Dermis microvascular lymphatic vessel endothelial cell (primary cell): ENCODE results near the gene PACSIN1. TPM values are rescaled to one million over a fixed set of nuclear protein-coding genes. Genes with fewer than 3 reads are reported as not detected.

Experiments used
- DNase-seq, 2 donors: peaks; one replicate each; pipeline versions ENCODE4 v3.0.0 to v3.0.0-alpha.2; 2010; ENCODE audit warnings: low read depth in 2 of 2
- total RNA-seq: library from RNA; depleted of rRNA; stranded (reverse); fragments of >200 nt; gene quantifications from 2 replicates; pipeline ENCODE4 v1.2.1, GENCODE V29; 2014

The PACSIN1 gene
- total RNA-seq, 1 donor from 2014 or later = not detected

DNA sequence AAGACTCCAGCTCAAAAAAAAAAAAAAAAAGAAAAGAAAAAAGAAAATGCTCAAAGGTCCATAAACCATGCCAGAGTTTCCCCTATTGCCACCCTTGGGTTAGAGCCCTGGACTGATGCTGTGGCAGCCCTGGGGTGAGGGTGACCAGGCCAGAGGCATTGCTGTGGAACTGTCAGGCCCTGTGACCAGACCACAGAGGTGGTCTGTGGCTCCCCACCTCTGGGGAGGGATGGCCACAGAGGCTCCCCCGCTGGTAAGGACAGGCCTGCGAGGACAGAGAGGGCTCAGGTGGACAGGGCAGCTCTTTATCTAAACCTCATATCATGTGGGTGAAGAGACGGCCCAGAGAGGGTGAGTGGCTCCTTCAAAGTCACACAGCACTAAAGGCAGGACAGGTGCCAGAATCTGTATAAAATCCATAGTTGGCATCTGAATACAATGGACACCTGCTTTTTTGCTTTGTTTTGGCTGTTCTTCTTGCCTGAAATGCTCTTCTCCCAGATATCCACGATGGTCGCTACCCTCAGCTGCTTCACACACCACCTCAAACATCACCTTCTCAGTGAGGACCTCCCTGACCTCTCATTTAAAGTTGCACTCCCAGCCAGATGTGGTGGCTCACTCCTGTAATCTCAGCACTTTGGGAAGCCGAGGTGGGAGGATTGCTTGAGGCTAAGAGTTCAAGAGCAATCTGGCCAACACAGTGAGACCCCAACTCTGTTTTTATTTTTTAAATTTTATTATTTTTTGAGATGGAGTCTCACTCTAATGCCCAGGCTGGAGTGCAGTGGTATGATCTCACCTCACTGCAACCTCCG, 112.8 kb downstream of the PACSIN1 start:
- DNase-seq = no peak

DNA sequence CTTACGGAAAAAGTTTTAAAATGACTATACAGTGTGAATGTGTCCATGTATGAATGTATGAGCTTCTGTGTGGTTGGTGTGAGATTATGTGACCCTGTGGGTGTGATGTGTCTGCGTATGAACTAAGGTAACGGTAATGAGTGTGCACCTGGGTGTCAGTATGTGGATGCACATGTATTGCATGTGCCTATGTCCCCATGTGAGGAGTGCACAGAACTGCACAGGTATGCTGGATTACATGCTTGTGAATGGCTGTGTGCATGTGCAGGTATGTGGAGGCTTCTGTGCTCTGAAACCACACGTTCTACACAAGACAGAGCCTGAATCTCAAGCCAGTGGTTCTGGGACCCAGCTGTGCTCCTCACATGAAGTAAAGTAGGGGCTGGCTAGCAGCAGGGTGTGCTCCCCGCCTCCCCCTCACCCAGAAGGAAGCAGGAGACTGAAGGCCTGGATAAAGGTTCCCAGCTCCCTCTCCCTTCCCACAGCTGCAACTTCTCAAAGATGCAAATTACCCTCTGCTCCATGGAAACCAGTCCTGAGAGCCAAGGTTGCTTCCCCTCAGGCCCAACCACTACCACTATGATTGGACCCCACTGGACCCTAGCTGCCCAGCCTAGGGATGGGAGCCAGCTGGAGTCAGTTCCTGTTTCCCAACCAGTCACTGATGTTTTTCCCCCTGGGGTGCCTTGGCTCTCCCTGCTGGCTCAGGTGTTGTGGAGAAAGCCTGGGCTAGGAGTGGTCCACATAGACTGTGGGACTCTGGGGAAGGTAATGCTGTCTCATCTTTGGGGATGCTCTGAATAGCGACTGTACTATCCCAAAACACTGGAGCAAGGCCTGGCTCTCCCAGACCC, 115.1 kb downstream of the PACSIN1 start:
- DNase-seq = no peak

DNA sequence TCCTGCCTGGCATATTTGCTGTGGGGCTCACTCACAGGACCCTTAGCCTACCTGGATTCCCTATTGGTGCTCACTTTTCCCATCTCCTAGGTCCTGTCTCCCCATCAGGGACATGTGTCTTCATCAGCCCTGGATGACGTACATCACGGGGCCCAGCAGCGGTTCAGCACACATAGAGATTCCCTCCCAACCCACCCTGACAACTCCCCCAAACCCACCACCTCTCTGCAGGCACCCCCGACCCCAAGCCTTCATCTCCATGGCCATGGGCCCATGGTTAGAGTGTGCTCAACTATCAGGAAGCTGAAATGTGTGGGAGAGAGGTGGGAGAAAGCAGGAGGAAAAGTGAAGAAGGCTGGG, 115.7 kb downstream of the PACSIN1 start:
- no peak for DNase-seq

DNA sequence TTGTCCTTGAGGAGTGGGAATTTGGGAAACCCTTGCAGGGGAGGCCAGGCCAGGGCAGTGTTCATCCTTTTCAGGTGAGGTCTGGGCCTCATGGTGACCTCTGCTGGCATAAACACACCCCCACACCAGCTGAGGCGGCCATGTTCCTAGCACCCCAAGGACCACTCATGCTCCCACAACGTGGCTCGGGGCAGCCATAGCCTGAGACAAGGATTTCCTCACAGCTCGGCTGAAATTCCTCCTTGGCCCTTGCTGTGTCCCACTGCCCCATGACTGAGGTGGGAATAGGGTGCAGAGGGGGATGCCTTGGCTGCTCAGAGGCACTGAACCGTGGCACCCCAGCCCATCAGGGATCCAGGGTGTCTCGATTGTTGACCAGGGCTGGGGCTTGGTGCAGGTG, 117.6 kb downstream of the PACSIN1 start:
- no peak for DNase-seq

DNA sequence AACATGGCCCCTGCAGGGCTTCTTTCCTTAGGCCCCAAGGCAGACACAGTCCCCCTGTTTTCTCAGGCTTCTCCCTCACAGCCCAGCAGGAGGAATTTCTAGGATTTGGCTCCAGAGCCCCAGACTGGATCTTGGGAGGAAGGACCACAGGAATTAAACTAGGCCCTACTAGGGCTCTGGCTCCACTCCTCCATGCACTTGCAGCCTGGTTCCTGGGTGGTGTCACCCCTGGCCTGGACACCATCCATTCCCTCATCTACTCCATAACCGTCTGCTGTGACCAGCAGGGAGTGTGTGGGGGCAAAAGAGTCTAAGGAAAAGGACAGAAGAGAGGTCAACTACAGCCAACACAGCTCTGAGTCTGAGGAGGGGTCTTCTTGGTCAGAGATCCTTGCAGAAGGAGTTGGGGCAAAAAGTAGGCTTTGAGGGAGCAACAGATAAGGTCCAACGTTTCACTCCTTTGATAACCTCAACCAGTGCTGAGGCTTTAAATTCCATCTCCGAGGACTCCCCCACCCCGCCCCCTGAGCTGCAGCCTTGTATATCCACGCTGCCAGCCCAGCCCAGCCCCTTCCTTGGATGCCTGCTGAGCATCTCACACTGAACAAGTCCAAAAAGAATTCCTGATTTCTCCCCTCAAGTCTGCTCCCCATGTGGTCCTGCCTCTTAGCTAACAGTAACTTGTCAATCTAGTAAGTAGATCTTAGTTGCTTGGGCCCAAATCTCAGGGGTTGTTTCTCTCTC, 118.2 kb downstream of the PACSIN1 start:
- no peak for DNase-seq

DNA sequence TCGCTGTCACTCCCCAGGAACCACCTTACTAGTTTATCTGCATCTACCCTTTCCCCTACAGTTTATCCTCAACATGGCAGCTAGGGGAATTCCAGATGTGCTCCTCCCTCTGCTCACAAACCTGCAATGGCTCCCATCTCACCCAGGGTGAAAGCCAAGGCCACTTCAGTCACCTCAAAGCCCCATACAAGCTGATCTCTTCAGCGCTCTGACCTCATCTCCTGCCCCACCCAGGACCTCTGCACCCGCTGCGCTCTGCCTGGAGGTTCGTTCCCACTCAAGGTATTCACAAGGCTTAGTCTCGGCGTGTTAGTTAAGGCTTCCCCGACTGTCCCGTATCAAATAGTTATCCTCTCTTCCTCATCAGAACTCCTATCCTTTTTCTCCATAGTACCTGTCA, 118.8 kb downstream of the PACSIN1 start:
- no peak for DNase-seq

Other genes starting within 250 kb of the PACSIN1 start
- 45.8 and 82.8 TPM in 2 replicates for gene HMGA1, start 229.2 kb upstream of the PACSIN1 start, total RNA-seq
- gene SMIM29, start 217.1 kb upstream of the PACSIN1 start, total RNA-seq = 18.0 and 19.8 TPM in 2 replicates
- 24.3 and 25.0 TPM in 2 replicates for gene NUDT3, start 73.4 kb upstream of the PACSIN1 start, total RNA-seq
- 1,291 and 1,536 TPM in 2 replicates for gene RPS10, start 40.0 kb upstream of the PACSIN1 start, total RNA-seq
- under 0.01 TPM in 1 of 2 replicates, not detected in the other for gene SPDEF, start 90.3 kb downstream of the PACSIN1 start, total RNA-seq
- gene ILRUN, start 230.7 kb downstream of the PACSIN1 start, total RNA-seq = 42.4 and 57.8 TPM in 2 replicates